Prostate gland (tissue), 2 donors: ENCODE results near the gene TMEM214.

ENCODE experiments used
- CTCF ChIP-seq, 4 experiments: fragments of 200-600 bp in 2 of 4; fragments of 450-650 bp in 2 of 4; sonication (generic) in 2 of 4; IDR thresholded peaks; 1 replicate in 3 of 4; 2 replicates in 1 of 4; pipeline ENCODE4 v1.5.1; 2016 to 2019; ENCODE audit warnings: antibody characterized with exemption in 4 of 4, mild to moderate bottlenecking in 2 of 4, moderate library complexity in 2 of 4
- POLR2A ChIP-seq: fragments of 450-650 bp; IDR thresholded peaks from one replicate; pipeline ENCODE4 v1.6.1; 2016; ENCODE audit warnings: antibody characterized with exemption, mild to moderate bottlenecking
- POLR2AphosphoS5 ChIP-seq: sonication (generic); formaldehyde crosslinking; IDR thresholded peaks from one replicate; pipeline ENCODE4 v1.6.1; 2017; ENCODE audit warnings: antibody characterized with exemption

GRCh38 chr2:27008678-27009077, 24.1 kb upstream of the TMEM214 start:
- TF ChIP-seq CTCF (IDR thresholded peaks at IDR 0.05) (no peak), POLR2A (no peak), POLR2AphosphoS5 (no peak)
